Measurements from ENCODE around the gene CDIP1. TPM values are rescaled to one million over a fixed set of nuclear protein-coding genes. Genes with fewer than 3 reads are reported as not detected.

The CDIP1 gene
- total RNA-seq, 2 donors from 2014 or later, result 17.1 to 26.8 TPM

DNA sequence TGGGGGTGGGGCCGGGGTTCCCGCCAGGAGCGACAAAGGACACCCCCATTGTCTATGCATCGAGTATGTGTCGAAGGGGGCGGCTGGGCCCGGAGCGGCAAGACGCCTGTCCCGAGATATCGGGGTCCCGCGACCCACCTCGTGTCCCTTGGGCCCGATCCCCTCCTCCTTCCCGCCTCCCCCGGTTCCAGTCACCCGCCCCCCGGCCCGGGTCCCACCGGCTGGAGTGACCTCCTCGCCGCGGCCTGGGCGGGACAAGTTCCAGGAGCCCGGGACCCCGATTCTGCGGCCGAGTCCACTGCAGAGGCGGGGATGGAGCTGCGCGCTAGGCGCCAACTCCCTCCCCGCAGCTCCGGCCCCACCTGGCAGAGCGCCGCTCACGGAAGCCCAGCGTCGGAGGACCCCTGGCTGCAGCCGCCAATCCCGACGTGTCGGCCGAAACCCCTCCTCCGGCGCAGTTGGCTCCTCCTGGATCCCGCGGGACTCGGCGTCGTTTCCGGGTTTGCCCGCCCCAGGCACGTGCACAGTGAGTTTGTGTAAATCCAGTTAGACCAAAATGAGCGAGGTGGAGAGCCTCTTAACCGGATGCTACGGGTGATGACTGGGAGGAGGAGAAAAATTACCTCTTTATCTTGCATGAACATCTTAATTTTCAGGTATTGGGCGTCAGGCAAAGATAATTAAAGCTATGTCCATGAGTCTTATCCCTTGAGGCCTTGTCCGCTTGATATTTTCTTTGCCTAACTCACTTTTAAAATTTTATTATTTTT, 64.2 kb downstream of the CDIP1 start, which contains the start of gene NMRAL1:
Gene NMRAL1, minus strand, starts transcription at position 434 of the 770 bp plus-strand sequence. CDS start 493 bp downstream, outside the sequence.
- DNase-seq, result peak; percentile 92 to 94

DNA sequence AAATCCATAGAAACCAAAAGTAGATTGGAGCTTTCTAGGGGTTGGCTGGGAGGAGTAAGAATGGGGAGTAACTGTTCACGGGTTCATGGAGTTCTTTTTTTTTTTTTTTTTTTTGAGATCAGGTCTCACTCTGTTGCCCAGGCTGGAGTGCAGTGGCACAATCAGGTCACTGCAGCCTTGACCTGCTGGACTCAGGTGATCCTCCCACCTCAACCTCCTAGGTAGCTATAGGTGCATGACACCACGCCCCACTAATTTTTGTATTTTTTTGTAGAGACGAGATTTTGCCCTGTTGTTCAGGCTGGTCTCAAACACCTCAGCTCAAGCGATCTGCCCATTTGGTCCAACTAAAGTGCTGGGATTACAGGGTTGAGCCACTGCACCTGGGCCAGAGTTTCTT, 65.7 kb downstream of the CDIP1 start:
- intact Hi-C loops (cut with DNase I, micrococcal nuclease), result no loop called here
- ATAC-seq (no peak), DNase-seq (no peak)

More for the DNA sequence above, 64.2 kb downstream of the CDIP1 start, which contains the start of gene NMRAL1:
- peak; percentile 62 for ATAC-seq
- intact Hi-C loops (cut with DNase I, micrococcal nuclease), result no loop called here

DNA sequence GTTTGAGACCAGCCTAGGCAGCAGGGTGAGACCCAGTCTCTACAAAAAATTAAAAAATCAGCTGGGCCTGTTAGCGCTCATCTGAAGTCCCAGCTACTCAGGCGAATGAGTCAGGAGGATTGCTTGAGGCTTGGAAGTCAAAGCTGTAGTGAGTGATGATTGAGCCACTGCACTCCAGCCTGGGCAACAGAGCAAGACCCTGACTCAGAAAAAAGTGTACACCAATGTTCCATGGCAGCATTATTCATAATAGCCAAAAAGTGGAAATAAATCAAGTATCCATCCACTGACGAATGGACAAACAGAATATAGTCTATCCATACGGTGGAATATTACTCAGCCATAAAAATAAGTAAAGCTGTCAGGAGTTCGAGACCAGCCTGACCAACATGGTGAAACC, 66.7 kb downstream of the CDIP1 start:
- intact Hi-C loops (cut with DNase I, micrococcal nuclease), result no loop called here
- no peak for ATAC-seq
- no peak for DNase-seq

DNA sequence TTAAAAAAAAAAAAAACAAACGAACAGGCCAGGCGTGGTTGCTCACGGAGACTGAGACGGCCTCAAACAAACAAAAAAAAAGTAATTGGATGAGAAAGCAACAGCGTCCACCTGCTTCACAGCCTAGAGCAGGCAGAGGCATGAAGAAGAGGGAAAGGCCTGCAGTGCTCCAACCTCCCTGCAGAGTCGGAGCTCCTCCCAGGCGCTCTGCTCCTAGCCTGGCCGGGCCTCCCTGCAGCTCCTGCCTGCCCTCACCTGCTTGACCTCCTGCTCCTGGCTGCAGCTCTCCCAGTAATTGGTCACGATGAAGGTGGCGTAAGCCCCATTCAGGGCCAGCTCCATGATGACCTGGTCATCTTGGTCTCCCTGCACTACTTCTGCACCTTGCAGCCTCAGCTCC, 69.6 kb downstream of the CDIP1 start:
- DNase-seq, result no peak
- no peak for ATAC-seq
- intact Hi-C loops (cut with DNase I, micrococcal nuclease), result no loop called here

DNA sequence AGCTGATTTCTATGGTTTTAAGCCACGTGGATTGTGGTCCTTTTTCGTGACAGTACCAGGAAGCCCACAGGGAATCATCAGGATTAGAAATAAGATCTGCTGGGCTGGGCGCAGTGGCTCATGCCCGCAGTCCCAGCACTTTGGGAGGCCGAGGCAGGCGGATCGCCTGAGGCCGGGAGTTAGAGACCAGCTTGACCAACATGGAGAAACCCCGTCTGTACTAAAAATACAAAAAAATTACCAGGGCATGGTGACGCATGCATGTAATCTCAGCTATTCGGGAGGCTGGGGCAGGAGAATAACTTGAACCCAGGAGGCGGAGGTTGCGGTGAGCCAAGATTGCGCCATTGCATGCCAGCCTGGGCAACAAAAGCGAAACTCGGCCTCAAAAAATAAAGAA, 70.7 kb downstream of the CDIP1 start:
- DNase-seq, result no peak
- intact Hi-C loops (cut with DNase I, micrococcal nuclease), result no loop called here
- ATAC-seq, result no peak

DNA sequence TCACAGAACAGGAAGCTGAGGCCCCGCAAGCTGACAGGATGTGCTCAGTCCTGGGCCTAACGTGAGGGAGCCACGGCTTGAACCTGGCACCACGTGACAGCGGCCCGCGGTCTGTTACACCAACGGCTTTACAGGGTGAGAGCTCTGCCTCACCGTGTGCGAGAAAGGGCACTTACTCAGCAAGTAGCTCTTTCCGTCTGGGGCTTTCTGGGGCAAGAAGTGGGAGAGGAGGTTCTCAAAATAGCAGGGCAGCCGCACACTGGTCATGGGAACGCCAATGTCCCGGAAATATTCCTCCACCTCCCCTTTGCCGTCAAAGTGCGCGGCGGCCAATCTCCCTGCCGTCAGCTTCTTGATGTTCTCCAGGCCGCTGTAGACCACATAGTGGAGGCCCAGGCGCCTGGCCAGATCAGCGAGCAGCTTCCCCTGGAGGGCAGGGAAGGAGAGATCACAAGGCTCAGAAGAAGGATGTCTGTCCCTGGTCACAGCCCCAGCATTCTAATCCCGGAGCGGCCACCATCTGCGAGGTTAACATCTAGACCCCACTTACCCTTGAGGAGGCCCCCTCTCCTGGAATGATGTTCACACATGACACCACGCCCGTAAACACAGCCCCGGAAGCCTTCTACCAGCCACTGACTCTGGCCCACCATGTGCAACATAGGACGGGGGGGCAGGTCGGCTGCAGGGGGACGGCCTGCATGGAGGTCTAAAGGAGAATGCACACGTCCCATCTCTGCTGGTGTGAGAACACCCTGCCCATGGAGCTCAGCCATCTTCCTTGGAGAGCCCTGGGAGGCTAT, 72.4 kb downstream of the CDIP1 start:
- peak; percentile 38 for ATAC-seq
- intact Hi-C loops (cut with DNase I, micrococcal nuclease), result no loop called here
- DNase-seq, result no peak

DNA sequence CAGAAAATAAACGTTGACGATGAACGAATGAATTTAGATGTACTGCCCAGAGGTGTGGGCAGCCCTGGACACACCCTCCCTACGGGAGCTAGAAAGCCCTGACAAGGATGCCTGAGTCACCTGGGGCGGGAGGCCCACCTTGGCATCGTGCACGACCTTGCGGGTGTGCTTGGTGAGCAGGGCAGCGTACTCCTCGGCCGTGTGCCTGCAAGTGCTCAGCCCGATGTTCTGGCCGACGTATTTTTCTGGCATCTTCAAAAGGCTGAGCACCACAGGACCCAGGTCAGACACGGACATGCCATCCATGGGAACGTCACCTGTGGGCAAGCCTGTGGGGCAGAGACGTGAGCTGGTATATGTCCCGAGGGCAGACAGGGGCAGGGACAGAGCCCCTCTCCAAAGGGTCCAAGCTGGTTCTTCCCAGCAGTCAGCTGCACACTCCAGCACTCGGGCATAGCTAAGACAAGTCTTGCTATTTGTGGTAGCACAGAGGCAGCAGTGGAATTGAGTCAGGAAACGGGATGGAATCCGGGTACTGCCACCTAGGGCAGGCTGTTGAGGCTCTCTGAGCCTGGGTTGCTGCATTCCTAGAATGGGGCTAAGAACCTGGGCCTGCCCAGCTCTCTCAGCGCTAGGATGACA, 74.9 kb downstream of the CDIP1 start:
- intact Hi-C loops (cut with DNase I, micrococcal nuclease), result no loop called here
- no peak for ATAC-seq
- DNase-seq, result no peak

DNA sequence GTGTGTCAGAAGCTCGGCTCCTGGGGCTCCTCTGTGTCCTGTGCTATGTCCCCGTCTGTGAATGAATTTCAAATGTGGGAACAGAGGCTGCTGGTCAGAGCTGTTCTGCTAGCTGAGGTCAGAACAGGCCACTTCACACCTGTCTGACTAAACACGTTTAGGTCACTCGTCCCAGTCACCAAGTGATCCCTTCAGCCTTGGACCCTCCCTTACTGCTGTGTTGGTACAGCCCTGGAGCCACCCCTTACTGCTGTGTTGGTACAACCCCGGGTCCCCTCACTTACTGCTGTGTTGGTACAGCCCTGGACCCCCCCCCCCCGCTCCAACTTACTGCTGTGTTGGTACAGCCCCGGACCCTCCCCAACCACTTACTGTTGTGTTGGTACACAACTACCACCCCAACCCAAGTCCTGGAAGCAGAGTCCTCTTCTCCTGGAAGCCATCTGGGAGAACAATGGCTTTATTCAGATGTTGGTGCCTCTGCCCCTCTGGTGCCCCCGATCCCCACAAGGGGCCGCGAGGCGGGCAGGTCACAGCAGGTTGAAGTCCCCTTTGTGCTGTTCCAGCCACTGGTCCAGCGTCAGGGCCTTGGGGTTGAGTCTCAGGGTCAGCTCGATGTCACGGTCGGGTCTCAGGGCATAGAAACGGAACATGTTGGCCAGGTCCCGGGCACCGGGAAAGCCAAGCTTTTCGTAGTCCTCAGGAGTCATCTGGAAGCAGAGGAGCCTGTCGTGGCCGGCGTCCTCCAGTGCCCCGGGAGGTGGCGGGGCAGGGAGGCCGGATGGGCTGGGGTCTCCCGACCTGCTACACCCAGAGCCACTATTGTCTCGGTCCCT, 77.1 kb downstream of the CDIP1 start:
- ATAC-seq (peak; percentile 17), DNase-seq (no peak)
- intact Hi-C loops (cut with DNase I, micrococcal nuclease), result no loop called here

DNA sequence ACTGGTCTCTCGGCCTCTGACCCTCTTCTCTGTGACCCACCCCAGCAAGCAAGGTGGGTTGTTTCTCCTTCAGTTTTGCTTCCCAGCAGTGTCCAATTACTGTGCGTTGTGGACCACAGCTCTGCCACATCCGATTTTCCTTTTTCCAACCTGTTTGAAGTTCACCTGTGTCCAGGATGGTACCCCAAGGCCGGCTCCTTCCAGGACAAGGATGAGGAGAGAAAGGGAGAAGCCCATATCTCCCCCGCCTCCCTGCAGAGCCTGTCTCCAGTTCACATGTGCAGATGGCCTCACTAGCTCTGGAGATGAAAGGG, 77.7 kb downstream of the CDIP1 start:
- no peak for DNase-seq
- intact Hi-C loops (cut with DNase I, micrococcal nuclease), result no loop called here
- no peak for ATAC-seq

Other genes starting within 250 kb of the CDIP1 start
- gene GLIS2, start 222.7 kb downstream of the CDIP1 start, total RNA-seq, result 1 to 10 TPM; 1.6 to 3.6 TPM
- gene PAM16, start 187.5 kb downstream of the CDIP1 start, total RNA-seq, result 10 to 100 TPM; 26.9 to 31.8 TPM
- 1 to 10 TPM; 2.2 to 4.8 TPM for gene VASN, start 166.9 kb downstream of the CDIP1 start, total RNA-seq
- gene CORO7, start 122.2 kb downstream of the CDIP1 start, total RNA-seq, result 10 to 100 TPM; 43.9 to 48.0 TPM
- gene DNAJA3, start 112.9 kb downstream of the CDIP1 start, total RNA-seq, result 10 to 100 TPM; 43.6 to 56.7 TPM
- 10 to 100 TPM; 36.9 to 39.6 TPM for gene NMRAL1, start 64.1 kb downstream of the CDIP1 start, total RNA-seq
- 10 to 100 TPM; 61.2 to 65.2 TPM for gene HMOX2, start 62.4 kb downstream of the CDIP1 start, total RNA-seq
- under 1 TPM in 1 of 2 donors, not detected in 1; 0.11 TPM for gene C16orf96, start 17.6 kb upstream of the CDIP1 start, total RNA-seq
- 10 to 100 TPM; 17.1 to 19.6 TPM for gene UBALD1, start 76.1 kb upstream of the CDIP1 start, total RNA-seq
- 10 to 100 TPM; 71.9 to 84.6 TPM for gene MGRN1, start 86.1 kb upstream of the CDIP1 start, total RNA-seq
- gene NUDT16L1, start 154.8 kb upstream of the CDIP1 start, total RNA-seq, result 10 to 100 TPM; 43.0 to 43.8 TPM
- 10 to 100 TPM; 13.5 to 21.2 TPM for gene ANKS3, start 195.5 kb upstream of the CDIP1 start, total RNA-seq
- under 1 TPM; 0.49 to 0.67 TPM for gene DNAAF8, start 195.8 kb upstream of the CDIP1 start, total RNA-seq
- 10 to 100 TPM; 12.4 to 13.7 TPM for gene ZNF500, start 228.4 kb upstream of the CDIP1 start, total RNA-seq
- gene SEPTIN12, start 249.6 kb upstream of the CDIP1 start, total RNA-seq, result under 1 TPM in 1 of 2 donors, not detected in 1; 0.75 TPM

Measured in left colon (tissue), 2 donors.